NB4 (cell line): ENCODE measurements around the gene LMTK2.

ENCODE experiments used
- MYC ChIP-seq: IDR thresholded peaks from 2 replicates; pipeline ENCODE4 v1.6.1; 2011; ENCODE audit warnings: low read depth, low read length
- POLR2A ChIP-seq: IDR thresholded peaks from 2 replicates; pipeline ENCODE4 v1.6.1; 2011; ENCODE audit warnings: mild to moderate bottlenecking; ENCODE audit not compliant: insufficient read length; ENCODE audit errors: extremely low read depth
- TF ChIP-seq, protein P1 (sequence below): IDR thresholded peaks from one replicate; pipeline ENCODE4 v1.5.1; 2012; ENCODE audit warnings: low read depth, low read length

DNA sequence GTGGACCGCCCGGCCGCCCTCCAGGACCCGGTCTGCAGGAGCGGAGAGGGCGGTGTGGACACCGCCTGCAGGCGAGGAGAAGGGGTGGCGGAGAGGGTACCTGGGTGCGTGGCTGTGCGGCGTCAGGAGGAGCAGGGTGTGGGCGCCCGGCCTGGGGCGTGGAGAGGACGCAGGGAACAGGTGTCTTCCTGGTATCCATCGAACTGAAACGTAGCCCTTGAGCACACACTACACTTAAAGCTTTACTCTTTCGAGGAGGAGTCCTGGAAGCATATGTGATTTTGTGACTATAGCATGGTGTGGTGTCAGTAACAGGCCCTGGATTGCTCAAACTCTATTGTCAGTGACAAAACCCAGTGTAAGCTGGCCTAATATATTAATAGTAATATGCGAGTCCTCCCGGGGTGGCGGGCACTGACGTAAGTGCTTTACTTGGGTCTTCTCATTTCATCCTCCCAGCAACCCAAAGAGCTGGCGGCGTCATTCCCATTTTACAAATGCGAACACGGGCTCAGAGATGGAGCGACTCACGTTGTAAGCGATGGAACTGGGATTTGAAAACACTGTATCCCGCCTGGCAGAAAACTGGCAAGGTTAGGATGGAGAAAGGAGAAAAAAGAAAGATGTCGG, 145.9 kb downstream of the LMTK2 start:
- TF ChIP-seq MYC = no peak
- TF ChIP-seq, protein P1, sequence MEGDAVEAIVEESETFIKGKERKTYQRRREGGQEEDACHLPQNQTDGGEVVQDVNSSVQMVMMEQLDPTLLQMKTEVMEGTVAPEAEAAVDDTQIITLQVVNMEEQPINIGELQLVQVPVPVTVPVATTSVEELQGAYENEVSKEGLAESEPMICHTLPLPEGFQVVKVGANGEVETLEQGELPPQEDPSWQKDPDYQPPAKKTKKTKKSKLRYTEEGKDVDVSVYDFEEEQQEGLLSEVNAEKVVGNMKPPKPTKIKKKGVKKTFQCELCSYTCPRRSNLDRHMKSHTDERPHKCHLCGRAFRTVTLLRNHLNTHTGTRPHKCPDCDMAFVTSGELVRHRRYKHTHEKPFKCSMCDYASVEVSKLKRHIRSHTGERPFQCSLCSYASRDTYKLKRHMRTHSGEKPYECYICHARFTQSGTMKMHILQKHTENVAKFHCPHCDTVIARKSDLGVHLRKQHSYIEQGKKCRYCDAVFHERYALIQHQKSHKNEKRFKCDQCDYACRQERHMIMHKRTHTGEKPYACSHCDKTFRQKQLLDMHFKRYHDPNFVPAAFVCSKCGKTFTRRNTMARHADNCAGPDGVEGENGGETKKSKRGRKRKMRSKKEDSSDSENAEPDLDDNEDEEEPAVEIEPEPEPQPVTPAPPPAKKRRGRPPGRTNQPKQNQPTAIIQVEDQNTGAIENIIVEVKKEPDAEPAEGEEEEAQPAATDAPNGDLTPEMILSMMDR = no peak
- TF ChIP-seq POLR2A = no peak
